Transverse colon (tissue), 4 donors: ENCODE results near the gene CLCNKA. TPM values are rescaled to one million over a fixed set of nuclear protein-coding genes. Genes with fewer than 3 reads are reported as not detected.

ENCODE experiments used
- DNase-seq: peaks from one replicate; pipeline ENCODE4 v3.0.0-alpha.2; 2019
- H3K27ac ChIP-seq, 4 donors: fragments of 200-600 bp; sonication (generic); 2 replicates each; pipeline ENCODE4 v1.5.1; 2016 to 2018; ENCODE audit warnings: inconsistent platforms in 4 of 4
- H3K27me3 ChIP-seq: fragments of 200-600 bp; sonication (generic); 2 replicates; pipeline ENCODE4 v1.5.1; 2017; ENCODE audit warnings: inconsistent platforms
- H3K36me3 ChIP-seq, 4 donors: fragments of 200-600 bp; sonication (generic); 2 replicates each; pipeline ENCODE4 v1.5.1; 2017 to 2019; ENCODE audit warnings: inconsistent platforms in 4 of 4
- H3K4me1 ChIP-seq, 4 donors: fragments of 200-600 bp; sonication (generic); 2 replicates each; pipeline ENCODE4 v1.5.1; 2017 to 2020; ENCODE audit warnings: inconsistent platforms in 4 of 4
- H3K4me3 ChIP-seq, 4 donors: fragments of 200-600 bp; sonication (generic); 1 replicate in 1 of 4; 2 replicates in 3 of 4; pipeline versions ENCODE4 v1.5.1 to v1.6.1; 2017 to 2019; ENCODE audit warnings: inconsistent platforms in 4 of 4
- H3K9me3 ChIP-seq, 2 donors: fragments of 200-600 bp; sonication (generic); 2 replicates each; pipeline ENCODE4 v1.5.1; 2017 to 2019; ENCODE audit warnings: inconsistent platforms in 2 of 2
- CTCF ChIP-seq, 5 experiments: fragments of 200-600 bp in 3 of 5; fragments of 450-650 bp in 2 of 5; sonication (generic) in 3 of 5; IDR thresholded peaks; 1 replicate in 2 of 5; 2 replicates in 3 of 5; pipeline ENCODE4 v1.5.1; 2016 to 2017; ENCODE audit warnings: antibody characterized with exemption in 5 of 5, inconsistent platforms in 3 of 5, mild to moderate bottlenecking in 2 of 5, moderate library complexity in 1 of 5
- EP300 ChIP-seq: sonication (generic); formaldehyde crosslinking; IDR thresholded peaks from one replicate; pipeline ENCODE4 v1.6.1; 2017; ENCODE audit warnings: antibody characterized with exemption, low read depth
- POLR2A ChIP-seq: fragments of 450-650 bp; IDR thresholded peaks from one replicate; pipeline ENCODE4 v1.6.1; 2016; ENCODE audit warnings: antibody characterized with exemption, mild to moderate bottlenecking, moderate library complexity
- POLR2AphosphoS5 ChIP-seq, 3 donors: sonication (generic); formaldehyde crosslinking; IDR thresholded peaks; one replicate each; pipeline ENCODE4 v1.6.1; 2016; ENCODE audit warnings: antibody characterized with exemption in 3 of 3
- WGBS, 2 donors: methylation state at CpG; one replicate each; pipeline ENCODE4 v1.1.5; 2018; ENCODE audit warnings: low coverage in 1 of 2; 5-methylcytosine and 5-hydroxymethylcytosine counted together
- in situ Hi-C, 4 donors: fragments of 200-750 bp; cut with MboI; loops; one replicate each; pipeline versions ENCODE4 v1.15.0 to v1.15.1; 2017; ENCODE audit warnings: low sequenced_read_pairs in 3 of 4, low pct_ligation_motif_present in 1 of 4, low pct_unique_long_range_greater_than_20kb in 1 of 4
- intact Hi-C: fragments of 100-400 bp; cut with DNase I; formaldehyde crosslinking; loops from one replicate; pipeline ENCODE4 v1.15.1; 2023; ENCODE audit warnings: low total_unique reads
- total RNA-seq, 4 donors: library from RNA; depleted of rRNA; stranded (reverse); fragments of >200 nt; gene quantifications; one replicate each; pipeline ENCODE4 v1.1.0, GENCODE V29; 2016

CLCNKA gene
- total RNA-seq, 4 donors from 2014 or later = 0.68 to 21.7 (median 0.79) TPM; not detected in 1

GRCh38 chr1:16071614-16072013 is 49.8 kb downstream of the CLCNKA start:
- Histone ChIP-seq H3K4me1 (peaks cover 3 to 14% (median 10%) of the 10 kb centered on the region in 4 donors), H3K36me3 (no peaks in the 10 kb centered on the region), H3K4me3 (no peak overlapping the region), H3K27ac (no peak overlapping the region), H3K27me3 (peaks cover 11% of the 10 kb centered on the region), H3K9me3 (no peaks in the 10 kb centered on the region)
- DNase-seq = no peak
- TF ChIP-seq EP300 = no peak
- TF ChIP-seq CTCF (IDR thresholded peaks at IDR 0.05) = no peak
- no peak for TF ChIP-seq POLR2AphosphoS5 (IDR thresholded peaks at IDR 0.05)
- no peak for TF ChIP-seq POLR2A
- in situ Hi-C loops = no loop called here
- intact Hi-C loops = loop anchor here (10.0 kb wide), 1 partner anchor 293 kb away; the partner anchor contains the start of gene SZRD1
- 90% methylated on average over 6 of the region's 6 CpGs; no CpG with 5 or more reads in 1 of the 2 donors for WGBS, 2 donors

GRCh38 chr1:16072095-16072494 is 50.3 kb downstream of the CLCNKA start:
- TF ChIP-seq CTCF (IDR thresholded peaks at IDR 0.05) = no peak
- no peak for TF ChIP-seq POLR2A
- no peak for TF ChIP-seq EP300
- TF ChIP-seq POLR2AphosphoS5 (IDR thresholded peaks at IDR 0.05) = no peak
- WGBS, 2 donors = 79% methylated on average over 5 of the region's 5 CpGs; no CpG with 5 or more reads in 1 of the 2 donors
- H3K27me3 ChIP-seq = peaks cover 11% of the 10 kb centered on the region
- no peaks in the 10 kb centered on the region for H3K36me3 ChIP-seq
- H3K4me3 ChIP-seq = no peak overlapping the region
- H3K9me3 ChIP-seq = no peaks in the 10 kb centered on the region
- DNase-seq = no peak
- intact Hi-C loops (loop anchor here (10.0 kb wide), 1 partner anchor 293 kb away; the partner anchor contains the start of gene SZRD1), in situ Hi-C loops (no loop called here)
- peaks cover 3 to 14% (median 10%) of the 10 kb centered on the region in 4 donors for H3K4me1 ChIP-seq
- H3K27ac ChIP-seq = no peak overlapping the region

GRCh38 chr1:16072616-16073484 is 51.0 kb downstream of the CLCNKA start:
- H3K27ac ChIP-seq = no peak overlapping the region
- in situ Hi-C loops = no loop called here
- DNase-seq = no peak

More at GRCh38 chr1:16072616-16073484, 51.0 kb downstream of the CLCNKA start:
- Histone ChIP-seq H3K4me1 (peaks cover 3 to 14% (median 10%) of the 10 kb centered on the region in 4 donors), H3K36me3 (no peaks in the 10 kb centered on the region), H3K4me3 (peak overlapping the region in 3 of 4 donors; percentile 33 to 47 (median 41)), H3K27me3 (peaks cover 11% of the 10 kb centered on the region), H3K9me3 (no peaks in the 10 kb centered on the region)
- 8% methylated on average over 41 of the region's 49 CpGs; no CpG with 5 or more reads in 1 of the 2 donors for WGBS, 2 donors
- intact Hi-C loops = loop anchor here (10.0 kb wide), 1 partner anchor 292 kb away; the partner anchor contains the start of gene SZRD1
- TF ChIP-seq POLR2AphosphoS5 (IDR thresholded peaks at IDR 0.05) (no peak), CTCF (IDR thresholded peaks at IDR 0.05) (no peak), EP300 (no peak), POLR2A (no peak)
